ENCODE results near the gene CPLANE1.

Gene CPLANE1

DNA sequence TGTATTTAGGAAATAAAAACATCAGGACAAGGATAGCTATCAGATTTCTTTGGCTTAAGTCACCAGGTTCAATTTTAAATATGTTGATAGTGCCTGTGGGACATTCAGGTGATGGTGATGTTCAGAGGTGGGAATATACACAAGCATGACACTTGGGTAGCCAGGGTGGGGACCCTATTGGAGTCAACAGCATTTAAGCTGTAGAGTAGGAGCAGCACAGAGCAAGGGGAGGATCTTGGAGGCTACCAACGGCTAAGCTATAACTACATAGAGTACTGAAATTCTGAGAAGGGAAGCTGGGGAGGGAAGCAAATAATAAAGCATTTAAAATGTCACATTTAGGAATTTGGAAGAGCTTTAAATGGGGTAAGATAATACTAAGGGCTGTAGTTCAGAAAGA, 177.7 kb downstream of the CPLANE1 start:
- no peak for DNase-seq (ENCODE audit: low read depth)

DNA sequence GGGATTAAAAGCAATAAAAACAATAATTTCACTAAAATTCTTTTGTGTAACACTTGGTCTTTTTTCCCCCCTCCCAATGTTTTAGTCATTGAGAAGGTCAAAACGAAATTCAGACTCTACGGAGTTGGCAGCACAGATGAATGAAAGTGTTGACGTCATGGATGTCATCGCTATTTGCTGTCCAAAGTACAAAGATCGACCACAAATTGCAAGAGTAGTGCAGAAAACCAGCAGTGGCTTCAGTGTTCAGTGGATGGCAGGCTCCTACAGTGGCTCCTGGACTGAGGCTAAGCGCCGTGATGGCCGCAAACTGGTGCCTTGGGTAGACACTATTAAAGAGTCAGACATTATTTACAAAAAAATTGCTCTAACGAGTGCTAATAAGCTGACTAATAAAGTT, 184.7 kb downstream of the CPLANE1 start:
- DNase-seq (ENCODE audit: low read depth) = no peak

DNA sequence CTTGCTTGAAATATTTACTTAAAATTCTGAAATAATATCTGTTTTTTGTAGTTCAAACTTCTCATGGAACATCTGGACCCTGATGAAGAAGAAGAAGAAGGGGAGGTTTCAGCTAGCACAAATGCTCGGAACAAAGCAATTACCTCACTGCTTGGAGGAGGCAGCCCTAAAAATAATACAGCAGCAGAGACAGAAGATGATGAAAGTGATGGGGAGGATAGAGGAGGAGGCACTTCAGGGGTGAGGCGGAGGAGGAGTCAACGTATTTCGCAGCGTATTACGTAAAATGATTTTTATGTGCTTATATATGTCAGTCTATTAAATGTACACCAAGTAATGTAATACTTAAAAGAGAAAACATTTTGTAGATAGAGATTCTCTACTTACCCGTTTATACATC, 185.4 kb downstream of the CPLANE1 start:
- no peak for DNase-seq (ENCODE audit: low read depth)

DNA sequence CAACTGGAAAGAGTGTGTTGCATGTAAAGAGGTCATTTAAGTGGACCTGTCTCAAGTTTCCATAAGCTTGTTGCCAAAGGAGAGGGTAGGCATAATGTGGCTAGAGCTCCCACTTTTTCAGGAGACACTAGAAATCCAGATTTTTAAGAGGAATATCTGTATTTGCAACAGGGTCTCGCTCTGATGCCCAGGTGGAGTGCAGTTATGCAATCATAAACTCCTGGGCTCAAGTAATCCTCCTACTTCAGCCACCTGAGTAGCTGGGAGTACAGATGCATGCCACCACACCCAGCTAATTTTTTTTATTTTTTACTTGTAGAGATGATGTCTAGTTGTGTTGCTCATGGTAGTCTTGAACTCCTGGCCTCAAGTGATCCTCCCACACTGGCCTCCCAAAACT, 189.1 kb downstream of the CPLANE1 start:
- DNase-seq (ENCODE audit: low read depth) = no peak

DNA sequence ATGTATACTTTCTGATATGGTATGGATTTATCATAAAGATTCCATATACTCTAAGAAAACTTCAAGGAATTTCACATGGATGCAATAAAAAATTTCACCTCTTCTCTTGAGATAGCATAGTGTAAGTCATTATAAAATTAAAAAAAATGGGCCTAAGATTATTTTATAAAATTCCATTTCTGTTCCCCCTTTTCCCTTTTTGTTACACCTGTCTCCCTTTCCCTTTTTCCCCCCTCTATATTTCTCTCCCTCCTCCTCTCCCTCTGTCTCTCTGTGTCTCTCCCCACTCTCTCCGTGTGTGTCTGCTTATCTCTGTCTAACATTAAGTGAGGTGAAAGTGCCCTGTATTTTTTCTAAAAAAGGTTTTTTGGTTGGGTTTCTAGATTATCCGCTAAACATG, 192.4 kb downstream of the CPLANE1 start:
- no peak for DNase-seq (ENCODE audit: low read depth)
